ENCODE measurements around the gene HERPUD2. TPM values are rescaled to one million over a fixed set of nuclear protein-coding genes. Genes with fewer than 3 reads are reported as not detected.

HERPUD2 gene
- total RNA-seq, 1 donor from 2014 or later = 45.2 TPM

- TF ChIP-seq CTCF (IDR thresholded peaks at IDR 0.05) (no peak), POLR2A (IDR thresholded peaks at IDR 0.05) (no peak), POLR2AphosphoS5 (IDR thresholded peaks at IDR 0.05; ENCODE audit: insufficient read depth in 1 of 2, low read depth in 1 of 2) (no peak)
- intact Hi-C loops (cut with DNase I) = no loop called here
- H3K4me3 ChIP-seq = no peak overlapping the region
- peaks cover 19% of the 10 kb centered on the region for H3K4me1 ChIP-seq
- H3K36me3 ChIP-seq = no peaks in the 10 kb centered on the region
- no peaks in the 10 kb centered on the region for H3K9me3 ChIP-seq
- no peak for DNase-seq (ENCODE audit: extremely low spot score in 2 of 2)
- H3K27me3 ChIP-seq = no peaks in the 10 kb centered on the region
- no peak overlapping the region for H3K27ac ChIP-seq
Measured at GRCh38 chr7:35731349-35731748, 36.4 kb upstream of the HERPUD2 start.

GRCh38 chr7:35729061-35729783 lies 34.3 kb upstream of the HERPUD2 start:
- Histone ChIP-seq H3K4me1 (peaks cover 17% of the 10 kb centered on the region), H3K4me3 (no peak overlapping the region), H3K36me3 (no peaks in the 10 kb centered on the region), H3K27ac (no peak overlapping the region), H3K9me3 (no peaks in the 10 kb centered on the region), H3K27me3 (no peaks in the 10 kb centered on the region)
- intact Hi-C loops (cut with DNase I) = no loop called here
- DNase-seq (ENCODE audit: extremely low spot score in 2 of 2) = no peak
- no peak for TF ChIP-seq POLR2AphosphoS5 (IDR thresholded peaks at IDR 0.05; ENCODE audit: insufficient read depth in 1 of 2, low read depth in 1 of 2)
- no peak for TF ChIP-seq POLR2A (IDR thresholded peaks at IDR 0.05)
- TF ChIP-seq CTCF (IDR thresholded peaks at IDR 0.05) = no peak

GRCh38 chr7:35728412-35729060 lies 33.6 kb upstream of the HERPUD2 start:
- Histone ChIP-seq H3K27ac (no peak overlapping the region), H3K9me3 (no peaks in the 10 kb centered on the region), H3K4me1 (peaks cover 13% of the 10 kb centered on the region), H3K4me3 (no peak overlapping the region), H3K36me3 (no peaks in the 10 kb centered on the region), H3K27me3 (no peaks in the 10 kb centered on the region)
- intact Hi-C loops (cut with DNase I) = no loop called here
- no peak for DNase-seq (ENCODE audit: extremely low spot score in 2 of 2)
- TF ChIP-seq POLR2A (IDR thresholded peaks at IDR 0.05) (no peak), CTCF (IDR thresholded peaks at IDR 0.05) (no peak), POLR2AphosphoS5 (IDR thresholded peaks at IDR 0.05; ENCODE audit: insufficient read depth in 1 of 2, low read depth in 1 of 2) (no peak)

GRCh38 chr7:35727571-35727970 lies 32.6 kb upstream of the HERPUD2 start:
- no peak for DNase-seq (ENCODE audit: extremely low spot score in 2 of 2)
- Histone ChIP-seq H3K9me3 (no peaks in the 10 kb centered on the region), H3K27ac (no peak overlapping the region), H3K36me3 (no peaks in the 10 kb centered on the region), H3K27me3 (no peaks in the 10 kb centered on the region), H3K4me3 (no peak overlapping the region), H3K4me1 (peaks cover 13% of the 10 kb centered on the region)
- TF ChIP-seq CTCF (IDR thresholded peaks at IDR 0.05) = no peak
- TF ChIP-seq POLR2A (IDR thresholded peaks at IDR 0.05) = no peak
- TF ChIP-seq POLR2AphosphoS5 (IDR thresholded peaks at IDR 0.05; ENCODE audit: insufficient read depth in 1 of 2, low read depth in 1 of 2) = no peak
- intact Hi-C loops (cut with DNase I) = no loop called here

GRCh38 chr7:35726654-35727053 lies 31.7 kb upstream of the HERPUD2 start:
- Histone ChIP-seq H3K4me3 (no peak overlapping the region), H3K27ac (no peak overlapping the region), H3K4me1 (peaks cover 13% of the 10 kb centered on the region), H3K9me3 (no peaks in the 10 kb centered on the region), H3K36me3 (no peaks in the 10 kb centered on the region), H3K27me3 (no peaks in the 10 kb centered on the region)
- no peak for DNase-seq (ENCODE audit: extremely low spot score in 2 of 2)
- TF ChIP-seq POLR2AphosphoS5 (IDR thresholded peaks at IDR 0.05; ENCODE audit: insufficient read depth in 1 of 2, low read depth in 1 of 2) (no peak), CTCF (IDR thresholded peaks at IDR 0.05) (no peak), POLR2A (IDR thresholded peaks at IDR 0.05) (no peak)
- intact Hi-C loops (cut with DNase I) = no loop called here
